ENCODE results near the gene COA5. TPM values are rescaled to one million over a fixed set of nuclear protein-coding genes. Genes with fewer than 3 reads are reported as not detected.
A peak's percentile ranks its signal among the peaks of the same experiment; 100 is the strongest.

Gene COA5
- total and polyA plus RNA-seq, 9 donors: 27.2 to 42.5 (median 32.1) TPM

DNA sequence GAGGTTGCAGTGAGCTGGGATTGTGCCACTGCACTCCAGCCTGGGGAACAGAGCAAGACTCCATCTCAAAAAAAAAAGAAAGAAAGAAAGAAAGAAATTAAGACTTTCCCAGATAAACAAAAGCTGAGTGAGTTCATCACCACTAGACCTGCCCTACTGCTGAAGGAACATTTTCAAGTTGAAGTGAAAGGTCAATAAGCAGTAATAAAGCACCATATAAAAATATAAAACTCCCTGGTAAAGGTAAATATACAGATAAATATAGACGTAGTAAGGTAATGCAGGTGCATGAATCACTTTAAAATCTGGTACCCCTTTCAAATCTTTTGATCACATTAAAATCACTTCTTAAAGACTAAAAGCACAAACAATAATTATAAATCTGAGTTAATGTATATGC is 42.7 kb upstream of the COA5 start:
- intact Hi-C loops (cut with DNase I): loop anchor here in 1 of 4 donors (5.0 kb wide), 1 partner anchor 186 kb away; no protein-coding TSS in a partner anchor
- H3K4me3 ChIP-seq: no peak overlapping the region
- no peak overlapping the region for H3K27ac ChIP-seq
- no peak for DNase-seq
- H3K4me1 ChIP-seq (ENCODE audit: insufficient read depth): no peaks in the 10 kb centered on the region
- TF ChIP-seq, protein P1, sequence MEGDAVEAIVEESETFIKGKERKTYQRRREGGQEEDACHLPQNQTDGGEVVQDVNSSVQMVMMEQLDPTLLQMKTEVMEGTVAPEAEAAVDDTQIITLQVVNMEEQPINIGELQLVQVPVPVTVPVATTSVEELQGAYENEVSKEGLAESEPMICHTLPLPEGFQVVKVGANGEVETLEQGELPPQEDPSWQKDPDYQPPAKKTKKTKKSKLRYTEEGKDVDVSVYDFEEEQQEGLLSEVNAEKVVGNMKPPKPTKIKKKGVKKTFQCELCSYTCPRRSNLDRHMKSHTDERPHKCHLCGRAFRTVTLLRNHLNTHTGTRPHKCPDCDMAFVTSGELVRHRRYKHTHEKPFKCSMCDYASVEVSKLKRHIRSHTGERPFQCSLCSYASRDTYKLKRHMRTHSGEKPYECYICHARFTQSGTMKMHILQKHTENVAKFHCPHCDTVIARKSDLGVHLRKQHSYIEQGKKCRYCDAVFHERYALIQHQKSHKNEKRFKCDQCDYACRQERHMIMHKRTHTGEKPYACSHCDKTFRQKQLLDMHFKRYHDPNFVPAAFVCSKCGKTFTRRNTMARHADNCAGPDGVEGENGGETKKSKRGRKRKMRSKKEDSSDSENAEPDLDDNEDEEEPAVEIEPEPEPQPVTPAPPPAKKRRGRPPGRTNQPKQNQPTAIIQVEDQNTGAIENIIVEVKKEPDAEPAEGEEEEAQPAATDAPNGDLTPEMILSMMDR (IDR thresholded peaks at IDR 0.05): no peak
- TF ChIP-seq POLR2A (IDR thresholded peaks at IDR 0.05) (no peak), EP300 (IDR thresholded peaks at IDR 0.05) (no peak)
- H3K9me3 ChIP-seq: no peaks in the 10 kb centered on the region
- H3K36me3 ChIP-seq: no peaks in the 10 kb centered on the region
- no peaks in the 10 kb centered on the region for H3K27me3 ChIP-seq
- 82 to 93% (median 84%) methylated on average over 1 of the region's 1 CpG for WGBS, 3 donors

DNA sequence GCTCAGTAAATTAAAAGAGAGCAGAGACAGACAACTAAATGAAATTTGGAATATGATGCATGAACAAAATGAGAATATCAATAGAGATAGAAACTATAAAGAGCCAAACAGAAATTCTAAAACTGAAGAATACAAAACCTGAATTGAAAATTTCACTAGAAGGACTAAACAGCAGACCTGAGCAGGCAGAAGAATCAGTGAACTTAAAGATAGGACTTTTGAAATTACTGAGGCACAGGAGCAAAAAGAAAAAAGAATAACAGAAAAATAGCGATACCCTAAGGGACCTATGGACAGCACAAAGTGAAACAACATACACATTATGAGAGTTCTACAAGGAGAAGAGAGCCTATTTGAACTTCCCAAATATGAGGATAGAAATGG is 41.7 kb upstream of the COA5 start:
- H3K36me3 ChIP-seq: no peaks in the 10 kb centered on the region
- H3K9me3 ChIP-seq: no peaks in the 10 kb centered on the region
- no peaks in the 10 kb centered on the region for H3K4me1 ChIP-seq (ENCODE audit: insufficient read depth)
- no peak overlapping the region for H3K27ac ChIP-seq
- no peaks in the 10 kb centered on the region for H3K27me3 ChIP-seq
- WGBS, 3 donors: 84 to 98% (median 92%) methylated on average over 1 of the region's 1 CpG
- TF ChIP-seq EP300 (IDR thresholded peaks at IDR 0.05) (no peak), POLR2A (IDR thresholded peaks at IDR 0.05) (no peak)
- TF ChIP-seq, protein P1 (IDR thresholded peaks at IDR 0.05): no peak
- DNase-seq: no peak
- intact Hi-C loops (cut with DNase I): loop anchor here (5.0 kb wide), 2 partner anchors 177 to 187 kb away; no protein-coding TSS in a partner anchor
- H3K4me3 ChIP-seq: no peak overlapping the region

DNA sequence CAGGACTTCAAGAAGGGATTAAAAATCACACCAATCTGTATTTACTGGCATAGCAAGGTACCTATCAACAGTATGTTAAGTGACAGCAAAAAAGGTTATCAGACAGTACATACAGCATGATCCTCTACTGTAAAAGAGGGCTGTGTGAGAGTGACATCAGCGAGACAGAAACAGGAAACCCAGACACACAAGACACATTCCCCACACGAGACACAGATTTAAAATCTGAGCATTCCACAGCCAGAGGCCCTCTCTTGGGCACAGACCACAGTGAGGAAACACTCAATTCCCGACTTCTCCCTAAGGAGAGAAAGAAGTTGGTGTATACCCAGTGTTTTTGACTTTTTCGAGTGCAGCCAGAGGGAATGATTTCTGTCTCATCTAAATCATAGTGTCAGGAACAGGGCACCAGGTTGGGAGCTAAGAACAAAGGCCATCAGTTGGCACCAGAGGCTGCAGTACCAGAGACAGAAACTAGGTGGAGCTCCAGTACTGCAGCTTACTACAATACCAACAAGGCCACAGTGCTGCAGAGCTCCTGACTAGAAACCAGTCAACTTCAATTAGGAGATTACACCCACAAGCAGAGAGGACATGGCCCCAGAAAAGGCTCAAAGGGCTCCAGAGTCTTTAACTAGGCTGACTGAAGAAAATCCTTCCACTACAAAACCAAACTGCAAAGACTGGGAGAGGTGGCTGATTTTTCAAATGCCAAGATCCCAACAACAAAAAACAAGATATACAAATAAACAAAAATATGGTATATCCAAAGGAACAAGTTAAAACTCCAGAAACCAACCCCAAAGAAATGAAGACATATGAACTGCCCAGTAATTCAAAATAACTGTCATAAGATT is 41.1 kb upstream of the COA5 start:
- Histone ChIP-seq H3K4me1 (ENCODE audit: insufficient read depth) (no peaks in the 10 kb centered on the region), H3K27ac (no peak overlapping the region), H3K27me3 (no peaks in the 10 kb centered on the region), H3K9me3 (no peaks in the 10 kb centered on the region), H3K4me3 (no peak overlapping the region), H3K36me3 (no peaks in the 10 kb centered on the region)
- TF ChIP-seq EP300 (IDR thresholded peaks at IDR 0.05) (no peak), POLR2A (IDR thresholded peaks at IDR 0.05) (no peak)
- TF ChIP-seq, protein P1 (IDR thresholded peaks at IDR 0.05): peak; percentile 77 to 87 (median 84)
- WGBS, 3 donors: 22 to 27% (median 24%) methylated on average over 4 of the region's 4 CpGs
- DNase-seq: peak; percentile 39 to 77 (median 69)
- intact Hi-C loops (cut with DNase I): loop anchor here in 3 of 4 donors (5.0 kb wide), 2 partner anchors 178 to 188 kb away; no protein-coding TSS in a partner anchor

DNA sequence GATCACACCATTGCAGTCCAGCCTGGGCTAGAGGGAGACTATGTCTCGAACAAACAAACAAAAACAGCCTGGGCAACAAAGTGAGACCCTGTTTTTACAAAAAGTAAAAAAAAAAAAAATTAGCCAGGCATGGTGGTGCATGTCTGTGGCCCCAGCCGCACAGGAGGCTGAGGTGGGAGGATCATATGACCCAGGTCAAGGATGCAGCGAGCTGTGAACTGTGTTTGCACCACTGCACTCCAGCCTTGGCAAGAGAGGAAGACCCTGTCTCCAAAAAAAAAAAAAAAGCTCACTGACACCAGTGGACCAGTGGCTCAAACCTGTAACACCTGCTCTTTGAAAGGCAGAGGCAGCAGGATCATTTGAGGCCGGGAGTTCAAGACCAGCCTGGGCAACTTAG is 40.1 kb upstream of the COA5 start:
- no peaks in the 10 kb centered on the region for H3K4me1 ChIP-seq (ENCODE audit: insufficient read depth)
- no peak overlapping the region for H3K27ac ChIP-seq
- no peaks in the 10 kb centered on the region for H3K9me3 ChIP-seq
- H3K4me3 ChIP-seq: no peak overlapping the region
- no peak for TF ChIP-seq POLR2A (IDR thresholded peaks at IDR 0.05)
- TF ChIP-seq, protein P1 (IDR thresholded peaks at IDR 0.05): no peak
- TF ChIP-seq EP300 (IDR thresholded peaks at IDR 0.05): no peak
- intact Hi-C loops (cut with DNase I): loop anchor here in 3 of 4 donors (5.0 kb wide), 2 partner anchors 179 to 189 kb away; no protein-coding TSS in a partner anchor
- WGBS, 3 donors: 74 to 75% (median 75%) methylated on average over 4 of the region's 4 CpGs
- no peak for DNase-seq
- no peaks in the 10 kb centered on the region for H3K27me3 ChIP-seq
- H3K36me3 ChIP-seq: no peaks in the 10 kb centered on the region
